GM19238 (cell line): Measurements from ENCODE around the gene FGR.
A peak's percentile ranks its signal among the peaks of the same experiment; 100 is the strongest.
"Not testable (repeated sequence)": the region's sequence is repeated elsewhere in the genome, so short reads cannot be mapped to it uniquely, and the experiment has no call there.

Experiments used
- DNase-seq: peaks from one replicate; pipeline ENCODE4 v3.0.0; 2011; ENCODE audit warnings: low spot score; ENCODE audit not compliant: insufficient read length

The FGR gene

GRCh38 chr1:27660300-27660835 lies 25.4 kb upstream of the FGR start:
- no peak for DNase-seq

- peak; percentile 81 for DNase-seq
Measured at GRCh38 chr1:27659497-27660299, 24.7 kb upstream of the FGR start.

GRCh38 chr1:27658951-27659496 lies 24.0 kb upstream of the FGR start:
- peak; percentile 38 for DNase-seq

GRCh38 chr1:27656157-27656893 lies 21.3 kb upstream of the FGR start:
- no peak for DNase-seq

GRCh38 chr1:27655151-27655937 lies 20.4 kb upstream of the FGR start:
- DNase-seq, result no peak

GRCh38 chr1:27652111-27652864 lies 17.3 kb upstream of the FGR start:
- no peak for DNase-seq

- no peak for DNase-seq
Measured at GRCh38 chr1:27650539-27651175, 15.7 kb upstream of the FGR start.

GRCh38 chr1:27650171-27650538 lies 15.2 kb upstream of the FGR start:
- DNase-seq, result no peak

- DNase-seq, result no peak
Measured at GRCh38 chr1:27649306-27649635, 14.3 kb upstream of the FGR start.

- no peak for DNase-seq
Measured at GRCh38 chr1:27648602-27649305, 13.8 kb upstream of the FGR start.

- DNase-seq, result no peak
Measured at GRCh38 chr1:27647328-27647727, 12.3 kb upstream of the FGR start.

GRCh38 chr1:27646676-27647075 lies 11.7 kb upstream of the FGR start:
- DNase-seq, result no peak

GRCh38 chr1:27645071-27645415 lies 10.1 kb upstream of the FGR start:
- no peak for DNase-seq

GRCh38 chr1:27644369-27645070 lies 9.5 kb upstream of the FGR start:
- DNase-seq, result no peak

GRCh38 chr1:27643600-27644368 lies 8.8 kb upstream of the FGR start:
- peak; percentile 65 for DNase-seq

- not testable (repeated sequence) for DNase-seq
Measured at GRCh38 chr1:27640514-27640913, 5.5 kb upstream of the FGR start.

GRCh38 chr1:27638805-27639204 lies 3.8 kb upstream of the FGR start:
- no peak for DNase-seq

GRCh38 chr1:27638047-27638734 lies 3.2 kb upstream of the FGR start:
- DNase-seq, result no peak
